Osteocyte (in vitro differentiated cells): ENCODE measurements around the gene CDKL5. TPM values are rescaled to one million over a fixed set of nuclear protein-coding genes. Genes with fewer than 3 reads are reported as not detected.

ENCODE experiments used
- DNase-seq: peaks from one replicate; pipeline ENCODE4 v3.0.0; 2021; ENCODE audit warnings: mixed read lengths; ENCODE audit not compliant: unreplicated experiment; ENCODE audit errors: extremely low spot score
- H3K27ac Mint-ChIP-seq: one replicate; pipeline ENCODE4 v1.8.0; 2021; ENCODE audit warnings: mild to moderate bottlenecking, mixed read lengths; ENCODE audit not compliant: unreplicated experiment
- H3K27me3 Mint-ChIP-seq: one replicate; pipeline ENCODE4 v1.8.0; 2021; ENCODE audit warnings: mixed read lengths; ENCODE audit not compliant: unreplicated experiment
- H3K36me3 Mint-ChIP-seq: one replicate; pipeline ENCODE4 v1.8.0; 2021; ENCODE audit warnings: mixed read lengths; ENCODE audit not compliant: unreplicated experiment
- H3K4me1 Mint-ChIP-seq: one replicate; pipeline ENCODE4 v1.8.0; 2021; ENCODE audit warnings: mixed read lengths; ENCODE audit not compliant: unreplicated experiment
- H3K4me3 Mint-ChIP-seq: one replicate; pipeline ENCODE4 v1.8.0; 2021; ENCODE audit warnings: mild to moderate bottlenecking, moderate library complexity, mixed read lengths; ENCODE audit not compliant: unreplicated experiment
- H3K9me3 Mint-ChIP-seq: one replicate; pipeline ENCODE4 v1.8.0; 2021; ENCODE audit warnings: mixed read lengths; ENCODE audit not compliant: unreplicated experiment
- CTCF ChIP-seq: fragments of 200-600 bp; sonication (generic); IDR thresholded peaks from 2 replicates; pipeline ENCODE4 v1.5.0; 2021; ENCODE audit warnings: antibody characterized with exemption, mild to moderate bottlenecking, moderate library complexity
- total RNA-seq: library from RNA; stranded (reverse); gene quantifications from 2 replicates; pipeline ENCODE4 v1.2.1, GENCODE V29; 2021

Gene CDKL5
- total RNA-seq, 1 donor from 2014 or later = 10.9 TPM

- no peak for DNase-seq
- no peak overlapping the region for H3K27ac Mint-ChIP-seq
- no peaks in the 10 kb centered on the region for H3K36me3 Mint-ChIP-seq
- no peak overlapping the region for H3K4me3 Mint-ChIP-seq
- H3K9me3 Mint-ChIP-seq = peaks cover 13% of the 10 kb centered on the region
- H3K27me3 Mint-ChIP-seq = no peaks in the 10 kb centered on the region
- peaks cover 2% of the 10 kb centered on the region for H3K4me1 Mint-ChIP-seq
- no peak for TF ChIP-seq CTCF
Measured at GRCh38 chrX:18543738-18544137, 118.3 kb downstream of the CDKL5 start.

- peaks cover 2% of the 10 kb centered on the region for H3K4me1 Mint-ChIP-seq
- peaks cover 5% of the 10 kb centered on the region for H3K9me3 Mint-ChIP-seq
- H3K27me3 Mint-ChIP-seq = no peaks in the 10 kb centered on the region
- H3K27ac Mint-ChIP-seq = no peak overlapping the region
- no peak overlapping the region for H3K4me3 Mint-ChIP-seq
- H3K36me3 Mint-ChIP-seq = no peaks in the 10 kb centered on the region
- no peak for TF ChIP-seq CTCF
- DNase-seq = no peak
Measured at GRCh38 chrX:18545771-18546170, 120.4 kb downstream of the CDKL5 start.

- no peak for DNase-seq
- Mint-ChIP-seq H3K27me3 (no peaks in the 10 kb centered on the region), H3K4me3 (no peak overlapping the region), H3K27ac (no peak overlapping the region), H3K4me1 (peaks cover 2% of the 10 kb centered on the region), H3K9me3 (peaks cover 5% of the 10 kb centered on the region), H3K36me3 (no peaks in the 10 kb centered on the region)
- TF ChIP-seq CTCF = no peak
Measured at GRCh38 chrX:18548996-18549395, 123.6 kb downstream of the CDKL5 start.

GRCh38 chrX:18549643-18550042, 124.2 kb downstream of the CDKL5 start:
- DNase-seq = no peak
- TF ChIP-seq CTCF = no peak
- H3K4me3 Mint-ChIP-seq = no peak overlapping the region
- H3K27me3 Mint-ChIP-seq = no peaks in the 10 kb centered on the region
- H3K9me3 Mint-ChIP-seq = peaks cover 5% of the 10 kb centered on the region
- H3K36me3 Mint-ChIP-seq = no peaks in the 10 kb centered on the region
- H3K4me1 Mint-ChIP-seq = peaks cover 2% of the 10 kb centered on the region
- no peak overlapping the region for H3K27ac Mint-ChIP-seq

- H3K4me3 Mint-ChIP-seq = no peak overlapping the region
- no peaks in the 10 kb centered on the region for H3K36me3 Mint-ChIP-seq
- H3K9me3 Mint-ChIP-seq = no peaks in the 10 kb centered on the region
- no peak for TF ChIP-seq CTCF
- H3K27me3 Mint-ChIP-seq = no peaks in the 10 kb centered on the region
- H3K4me1 Mint-ChIP-seq = peaks cover 13% of the 10 kb centered on the region
- DNase-seq = no peak
- no peak overlapping the region for H3K27ac Mint-ChIP-seq
Measured at GRCh38 chrX:18557879-18558278, 132.5 kb downstream of the CDKL5 start.
